Astrocyte (in vitro differentiated cells and primary cell): ENCODE results near the gene BBS7.

ENCODE experiments used
- CTCF ChIP-seq: IDR thresholded peaks from 2 replicates; pipeline ENCODE4 v1.5.1; 2011; ENCODE audit warnings: low read depth, mild to moderate bottlenecking, inconsistent platforms, low read length, moderate library complexity; ENCODE audit not compliant: insufficient read depth
- EZH2 ChIP-seq: IDR thresholded peaks from 2 replicates; pipeline ENCODE4 v1.6.1; 2012; ENCODE audit warnings: mild to moderate bottlenecking, low read length, inconsistent platforms; ENCODE audit not compliant: insufficient read depth

DNA sequence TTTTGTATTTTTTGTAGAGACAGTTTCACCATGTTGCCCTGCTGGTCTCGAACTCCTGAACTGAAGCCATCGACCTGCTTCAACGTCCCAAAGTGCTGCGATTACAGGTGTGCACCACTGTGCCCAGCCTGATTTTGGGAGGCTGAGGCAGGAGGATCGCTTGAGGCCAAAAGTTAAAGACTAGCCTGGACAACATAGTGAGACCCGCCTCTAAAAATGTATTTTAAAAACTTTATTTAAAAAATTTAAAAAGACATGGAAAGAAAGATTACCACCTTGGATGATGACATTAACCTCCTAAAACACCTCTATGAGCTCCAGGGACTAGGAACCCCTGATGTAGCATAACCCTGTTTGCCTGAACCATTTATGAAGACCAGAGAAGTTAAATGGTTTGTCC, 5.8 kb upstream of the BBS7 start:
- TF ChIP-seq CTCF (no peak), EZH2 (no peak)
